Activated CD8-positive, alpha-beta memory T cell treated with anti-CD3 and anti-CD28 coated beads for 48 hours (primary cell): ENCODE measurements around the gene EXOC3L2.
A peak's percentile ranks its signal among the peaks of the same experiment; 100 is the strongest.
"Not testable (repeated sequence)": the region's sequence is repeated elsewhere in the genome, so short reads cannot be mapped to it uniquely, and the experiment has no call there.

ENCODE experiments used
- DNase-seq, 3 experiments: peaks; one replicate each; pipeline ENCODE4 v3.0.0-alpha.2; 2020; ENCODE audit warnings: low read depth in 2 of 3, low spot score in 2 of 3

The EXOC3L2 gene

GRCh38 chr19:45256836-45257235, 11.6 kb upstream of the EXOC3L2 start:
- DNase-seq, result no peak

DNA sequence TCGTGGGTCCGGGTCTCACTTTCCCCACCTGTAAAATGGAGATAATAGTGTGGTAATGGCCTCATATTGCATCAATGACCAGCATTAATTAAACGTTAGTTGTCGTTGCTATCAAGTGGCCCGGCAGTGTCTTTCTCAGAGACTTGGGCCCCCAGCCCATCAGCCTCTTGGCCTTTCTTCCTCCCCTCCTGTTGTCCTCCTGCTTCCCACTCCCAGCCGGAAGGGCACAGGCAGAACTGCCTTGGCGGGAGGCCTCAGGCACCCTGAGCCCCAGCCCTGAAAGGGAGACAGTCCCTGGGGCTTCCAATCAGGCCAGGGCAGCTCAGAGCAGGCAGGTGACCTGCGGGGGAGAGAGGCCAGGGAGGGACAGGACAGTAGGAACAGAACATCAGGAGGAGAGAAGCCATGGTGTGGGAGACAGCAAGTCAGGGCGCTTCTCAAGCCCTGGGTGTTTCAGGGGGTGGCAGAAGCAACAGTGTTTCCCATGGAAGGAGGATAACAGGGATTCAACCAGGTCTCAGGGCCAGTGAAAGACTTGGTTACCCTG, 10.5 kb upstream of the EXOC3L2 start:
- no peak for DNase-seq

GRCh38 chr19:45254044-45254531, 8.9 kb upstream of the EXOC3L2 start:
- no peak for DNase-seq

GRCh38 chr19:45253396-45254027, 8.3 kb upstream of the EXOC3L2 start:
- no peak for DNase-seq

GRCh38 chr19:45251452-45252354, 6.5 kb upstream of the EXOC3L2 start:
- peak in 1 of 3 experiments; percentile 7 for DNase-seq

GRCh38 chr19:45250832-45251451, 5.7 kb upstream of the EXOC3L2 start, which contains the start of gene MARK4:
TSS of gene MARK4 (plus strand) at chr19:45251271. CDS start at chr19:45251589, 318 bp downstream.
- peak in 2 of 3 experiments; percentile 23 for DNase-seq

GRCh38 chr19:45250216-45250831, 5.1 kb upstream of the EXOC3L2 start:
- DNase-seq, result no peak

- no peak for DNase-seq
These were observed 4.2 kb upstream of the EXOC3L2 start for GRCh38 chr19:45249261-45250033.

DNA sequence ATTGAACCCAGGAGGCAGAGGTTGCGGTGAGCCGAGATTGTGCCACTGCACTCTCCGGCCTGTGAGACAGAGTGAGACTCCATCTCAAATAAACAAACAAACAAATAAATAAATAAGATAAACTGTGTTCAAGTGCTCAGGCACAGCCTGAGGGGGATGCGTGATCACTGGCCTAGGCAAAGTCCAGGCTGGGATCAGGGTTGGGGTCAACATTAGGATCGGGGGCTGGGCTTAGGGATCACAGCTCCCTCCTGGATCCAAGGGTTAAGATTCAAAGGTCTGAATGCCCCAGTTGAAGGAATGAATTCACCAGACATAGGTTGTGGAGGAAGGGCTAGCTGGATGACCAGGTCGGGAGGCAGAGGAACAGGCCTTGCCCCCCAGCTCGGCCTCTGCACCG, 1.9 kb upstream of the EXOC3L2 start:
- no peak for DNase-seq

GRCh38 chr19:45245826-45246225, 619 bp upstream of the EXOC3L2 start:
- DNase-seq, result no peak

DNA sequence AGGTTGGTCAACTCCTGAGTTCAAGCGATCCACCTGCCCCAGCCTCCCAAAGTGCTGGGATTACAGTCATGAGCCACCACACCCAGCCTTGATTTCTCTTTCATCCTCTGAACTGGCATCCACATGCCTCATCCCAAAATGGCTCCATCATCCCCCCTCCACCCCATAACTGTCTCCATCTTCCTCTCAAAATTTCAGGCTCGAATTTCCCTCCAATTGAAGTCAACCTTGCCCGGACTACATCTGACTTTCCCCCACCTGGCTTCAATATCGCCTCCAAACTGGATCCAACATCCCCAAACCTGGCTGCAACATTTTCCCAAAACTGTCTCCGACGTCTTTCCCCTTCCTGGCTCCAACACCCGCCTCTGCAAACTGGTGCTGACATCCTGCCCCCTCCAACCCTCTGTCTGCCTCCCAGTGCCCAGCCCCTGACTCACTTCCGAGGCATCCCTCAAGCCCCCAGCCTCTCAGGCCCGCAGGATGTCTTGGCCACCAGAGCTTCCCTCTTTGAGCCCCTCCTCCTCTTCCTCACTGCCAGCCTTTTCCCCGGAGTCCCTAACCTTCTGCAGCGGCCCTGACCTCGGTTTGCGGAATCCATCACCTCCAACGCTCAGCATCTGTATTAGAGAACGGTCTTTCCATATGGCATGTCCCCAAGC, 943 bp downstream of the EXOC3L2 start:
- DNase-seq, result no peak

DNA sequence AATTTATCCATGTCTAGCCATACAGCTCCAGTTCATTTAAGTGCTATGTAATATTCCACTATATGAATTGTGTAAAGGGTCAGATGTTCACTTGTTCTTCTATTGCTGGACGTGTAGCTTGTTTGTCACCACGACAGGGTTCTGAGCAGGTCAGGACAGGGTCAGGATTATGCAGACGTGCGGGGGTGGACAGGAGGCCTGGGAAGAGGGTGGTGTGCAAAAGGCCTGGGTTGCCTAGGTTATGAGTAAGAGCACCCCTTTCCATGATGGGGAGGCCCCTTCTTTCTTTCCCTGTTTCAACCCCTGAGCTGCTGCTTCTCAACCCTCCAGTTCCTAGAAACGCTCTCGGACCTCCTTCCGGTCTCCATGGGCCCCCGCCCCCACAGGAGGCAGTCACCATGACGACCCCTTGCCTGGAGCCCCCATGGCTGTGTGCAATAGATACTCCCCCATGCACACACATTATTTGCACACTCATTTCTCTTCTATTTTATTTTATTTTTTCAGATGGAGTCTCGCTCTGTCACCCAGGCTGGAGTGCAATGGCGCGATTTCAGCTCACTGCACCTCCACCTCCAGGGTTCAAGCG, 2.0 kb downstream of the EXOC3L2 start:
- no peak for DNase-seq

GRCh38 chr19:45238556-45238955, 6.7 kb downstream of the EXOC3L2 start:
- DNase-seq, result no peak

GRCh38 chr19:45235485-45235884, 9.7 kb downstream of the EXOC3L2 start:
- DNase-seq, result no peak

GRCh38 chr19:45234089-45234869, 10.9 kb downstream of the EXOC3L2 start:
- no peak for DNase-seq

GRCh38 chr19:45231891-45232290, 13.3 kb downstream of the EXOC3L2 start:
- DNase-seq, result no peak

- not testable (repeated sequence) for DNase-seq
These were observed 16.2 kb downstream of the EXOC3L2 start for GRCh38 chr19:45229056-45229455.

GRCh38 chr19:45224645-45225044, 20.6 kb downstream of the EXOC3L2 start:
- no peak for DNase-seq

DNA sequence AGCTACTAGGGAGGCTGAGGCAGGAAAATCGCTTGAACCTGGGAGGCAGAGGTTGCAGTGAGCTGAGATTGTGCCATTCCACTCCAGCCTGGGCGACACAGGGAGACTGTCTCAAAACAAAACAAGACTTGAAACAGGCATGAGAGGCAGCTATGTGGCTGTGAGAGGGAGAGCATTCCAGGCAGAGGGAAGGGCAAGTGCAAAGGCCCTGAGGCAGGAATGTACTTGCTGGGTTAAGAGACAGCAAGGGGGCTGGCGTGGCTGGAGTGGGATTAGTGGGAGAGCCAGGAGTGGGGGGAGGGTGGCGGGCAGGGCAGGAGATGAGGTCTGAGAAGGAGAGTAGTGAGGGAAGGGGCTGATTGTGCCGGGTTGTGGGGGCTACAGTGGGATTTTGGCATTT, 21.3 kb downstream of the EXOC3L2 start:
- no peak for DNase-seq
